GM18873 (cell line): ENCODE results near the gene STOML2.

ENCODE experiments used
- ATAC-seq: cut with Tn5 transposase; IDR thresholded peaks from one replicate; pipeline ENCODE4 v1.9.1; 2021; ENCODE audit warnings: mild to moderate bottlenecking, moderate library complexity, moderate number of reproducible peaks; ENCODE audit not compliant: unreplicated experiment, low FRiP score

Gene STOML2

DNA sequence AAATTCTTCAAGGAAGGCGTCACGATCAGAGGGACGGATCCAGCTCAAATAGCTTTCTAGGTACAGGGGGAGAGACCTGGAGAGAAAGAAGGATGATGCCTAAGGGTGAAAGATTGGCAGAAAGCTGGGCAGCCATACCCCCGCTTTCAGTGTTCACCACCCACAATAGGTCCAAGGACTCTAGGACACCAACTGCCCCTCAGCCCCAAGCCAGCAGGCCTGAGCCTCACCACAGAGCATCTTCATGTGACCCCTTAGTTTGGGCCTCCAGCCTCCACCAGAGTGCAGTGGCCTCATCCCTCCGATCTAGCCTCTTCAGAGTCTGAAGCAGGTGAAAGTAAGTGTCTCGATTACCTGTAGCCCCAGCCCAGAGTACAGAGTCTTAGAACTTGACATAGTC is 28.8 kb downstream of the STOML2 start:
- ATAC-seq, result no peak

DNA sequence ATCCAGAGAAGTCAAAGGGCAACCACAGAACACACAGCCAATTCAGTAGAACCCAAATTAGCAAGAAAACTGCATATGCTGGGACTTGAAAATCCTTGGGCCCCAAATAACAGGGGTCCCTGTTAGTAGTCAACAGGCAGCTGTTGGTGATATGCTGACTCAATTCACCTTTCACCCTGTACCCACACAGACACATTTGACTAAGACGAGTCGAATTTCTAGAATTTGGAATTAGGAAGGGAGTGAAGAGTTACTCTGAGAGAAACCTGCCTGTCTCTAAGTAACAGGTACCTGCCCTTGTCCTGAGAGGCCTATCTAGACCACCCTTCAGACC is 29.7 kb downstream of the STOML2 start:
- ATAC-seq, result no peak

DNA sequence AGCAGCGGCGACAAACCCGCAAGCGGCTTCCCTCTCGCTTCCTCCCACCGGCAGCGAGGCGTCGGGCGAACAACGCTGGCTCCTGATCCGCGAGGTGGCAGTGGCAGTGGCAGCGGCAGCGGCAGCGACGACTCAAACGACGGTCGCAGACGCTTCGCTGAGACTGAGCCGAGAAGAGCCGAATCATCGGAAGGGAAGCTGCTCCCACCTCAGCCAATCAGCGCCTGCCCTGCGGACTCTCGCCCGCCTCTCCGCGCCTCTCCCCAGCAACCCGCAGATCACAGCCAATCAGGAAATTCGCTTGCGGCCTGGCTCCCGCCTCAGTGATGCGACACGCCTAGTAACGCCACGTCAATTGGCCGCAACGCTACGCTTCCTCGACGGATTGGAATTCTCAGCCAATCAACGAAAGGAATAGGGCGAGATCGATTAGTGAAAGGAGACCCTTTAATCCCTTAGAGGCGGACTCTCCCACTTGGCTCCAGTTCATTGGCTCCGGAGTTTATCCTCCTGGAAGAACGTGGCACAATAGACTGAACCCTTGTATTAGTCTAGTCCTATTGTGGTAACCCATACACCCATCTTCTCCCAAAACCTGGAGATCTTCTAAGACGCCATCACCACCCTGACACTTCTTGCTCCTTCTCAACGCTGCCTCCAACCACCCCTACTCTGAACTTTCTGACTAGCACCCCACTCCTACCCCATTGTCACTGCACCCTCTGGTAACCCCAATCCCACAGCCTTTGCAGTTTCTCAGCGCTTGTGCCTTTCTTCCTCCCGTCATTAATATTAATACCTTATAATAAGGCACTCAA is 30.3 kb downstream of the STOML2 start, which contains the start of gene VCP:
Gene VCP (minus strand): TSS at position 165 of the 818 bp plus-strand sequence. CDS start 272 bp downstream, outside the sequence.
- peak; percentile 91 for ATAC-seq

DNA sequence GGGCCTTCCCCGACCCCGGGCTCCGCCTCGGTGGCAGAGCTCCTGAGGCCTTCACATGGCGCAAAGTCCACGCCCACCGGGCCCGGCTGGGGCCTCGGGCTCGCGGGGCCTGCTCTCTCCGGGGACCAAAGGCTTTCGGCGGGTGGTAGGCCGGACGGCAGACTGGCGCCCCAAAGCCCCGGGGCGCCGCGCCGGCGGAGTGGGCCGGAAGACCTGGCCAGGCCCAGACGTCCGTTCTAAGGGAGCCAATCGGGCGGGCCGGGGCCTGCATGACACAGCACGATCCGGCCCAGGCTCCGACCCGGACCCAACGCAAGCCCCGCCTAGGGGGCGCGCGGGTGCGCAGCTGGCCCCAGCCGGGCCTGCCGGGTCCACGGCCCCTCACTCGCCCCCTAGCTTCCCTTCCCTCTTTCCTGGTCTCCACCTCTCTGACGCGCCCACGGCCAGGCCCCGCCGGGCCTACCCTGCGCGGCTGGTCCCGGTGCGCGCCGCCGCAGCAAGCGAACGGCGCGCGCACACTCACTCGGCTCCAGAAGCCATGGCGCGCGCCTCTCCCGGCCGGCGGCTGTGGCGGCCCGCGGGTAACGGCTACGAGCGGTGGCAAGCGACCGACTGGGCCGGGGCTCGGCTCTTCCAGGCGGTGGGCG is 31.0 kb downstream of the STOML2 start:
- peak; percentile 31 for ATAC-seq

DNA sequence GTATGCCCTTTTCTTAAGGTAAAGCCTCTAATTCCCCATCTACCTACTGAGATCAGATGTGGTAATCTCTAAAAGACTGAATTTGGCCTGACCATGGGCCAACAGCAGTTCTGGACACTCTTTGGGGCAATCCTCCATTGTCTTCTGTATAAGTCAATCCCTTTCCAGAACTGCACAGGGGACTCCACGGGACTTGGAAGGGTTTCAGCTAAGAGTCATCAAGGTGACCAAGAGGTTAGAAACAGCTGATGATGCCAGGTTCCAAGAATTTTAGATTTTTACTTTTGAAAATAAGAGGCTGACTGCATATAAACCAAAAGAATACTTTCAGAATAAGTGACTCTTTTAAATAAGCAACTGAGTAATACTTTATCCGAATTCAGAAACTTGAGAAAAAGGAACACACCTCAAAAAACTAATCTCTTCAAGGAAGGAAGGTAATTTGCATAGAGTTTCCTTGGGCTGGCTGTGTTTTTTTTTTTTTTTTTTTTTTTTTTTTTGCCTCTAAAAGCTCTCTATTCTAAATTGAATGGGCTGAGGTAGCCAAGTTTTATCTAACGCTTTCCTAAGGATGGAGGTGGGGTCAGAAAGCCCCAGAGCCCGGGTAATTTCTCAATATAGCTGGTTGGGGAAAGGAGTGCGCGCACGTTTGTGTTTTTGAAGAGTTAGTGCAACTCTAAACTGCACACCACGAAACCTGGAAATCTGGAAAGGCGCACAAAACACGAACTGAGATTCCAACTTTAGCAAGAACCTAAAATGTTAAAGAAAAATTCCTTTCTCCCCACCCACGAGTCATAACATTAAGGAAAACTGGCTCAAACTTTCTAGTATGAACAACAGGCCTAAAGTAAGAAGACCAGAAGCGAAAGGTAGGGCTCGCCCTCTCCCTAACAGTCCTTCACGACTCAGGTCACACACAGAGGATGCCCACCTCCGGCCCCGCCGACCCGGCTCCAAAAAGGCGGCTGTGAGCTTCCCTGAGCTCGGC is 31.8 kb downstream of the STOML2 start:
- no peak for ATAC-seq

DNA sequence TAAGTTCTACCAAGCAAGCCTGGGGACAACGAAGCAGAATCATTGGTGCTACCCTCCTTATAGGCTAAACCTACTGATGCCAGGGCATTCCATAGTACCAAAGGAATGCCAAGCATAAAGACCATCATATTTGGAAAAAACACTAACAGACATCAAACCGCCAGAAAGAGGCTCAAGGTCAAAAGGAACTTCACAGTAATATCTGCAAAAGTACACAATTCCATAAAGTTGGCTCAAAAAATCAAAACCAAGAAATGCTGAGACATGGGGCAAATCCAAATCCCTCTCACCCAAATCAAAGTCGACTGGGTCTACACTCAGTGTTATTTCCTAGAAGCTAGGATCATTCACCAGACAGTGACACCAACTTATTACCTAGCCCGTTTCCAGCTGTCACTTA is 33.9 kb downstream of the STOML2 start:
- ATAC-seq, result no peak

DNA sequence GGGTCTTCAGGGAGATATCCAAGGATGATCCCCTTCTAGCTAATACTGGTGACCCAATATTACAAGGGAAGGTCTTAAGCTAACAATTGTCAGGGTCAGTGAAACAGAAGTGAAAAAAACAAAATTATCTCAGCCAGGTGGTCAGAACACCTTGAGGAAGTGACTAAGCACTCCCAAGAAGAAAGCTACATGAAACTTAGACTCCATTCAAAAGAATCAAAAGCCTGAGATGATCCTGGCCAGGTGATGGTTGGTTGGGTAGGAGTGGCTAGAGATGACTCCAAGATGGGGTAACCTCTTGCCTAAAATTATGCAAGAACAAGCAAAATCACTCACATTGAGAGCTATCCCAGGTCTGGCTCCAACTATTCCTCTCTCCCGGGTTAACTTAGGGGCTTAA is 35.9 kb downstream of the STOML2 start:
- ATAC-seq, result no peak

DNA sequence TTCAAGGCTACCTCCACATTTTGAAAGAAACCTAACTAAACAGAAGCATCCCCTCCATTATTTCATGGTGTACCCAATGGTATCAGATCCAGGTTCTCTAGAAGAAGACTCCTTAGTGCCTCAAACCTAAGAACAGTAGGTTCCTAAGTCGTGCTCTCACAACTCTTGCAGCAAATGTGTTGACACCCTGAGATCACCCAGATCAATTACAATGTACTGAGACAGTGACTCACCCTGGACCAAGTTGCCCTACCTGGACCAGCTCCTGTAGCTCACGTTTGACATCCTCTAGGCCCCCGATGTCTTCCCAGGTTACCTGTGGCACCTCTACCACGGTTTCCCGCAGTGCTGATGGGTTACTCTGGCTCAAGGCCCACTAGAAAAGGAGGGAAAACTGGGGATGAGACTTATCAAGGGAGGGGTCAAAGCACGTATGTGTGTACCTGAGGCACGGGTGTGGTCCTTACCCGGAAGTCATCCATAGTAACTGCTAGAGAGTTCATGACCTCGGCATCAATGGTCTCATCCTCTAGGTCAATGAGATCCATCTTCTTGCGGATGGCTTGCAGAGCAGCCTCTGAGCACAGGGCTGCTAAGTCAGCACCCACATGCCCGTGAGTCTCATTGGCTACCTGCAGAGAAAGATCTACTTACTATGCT is 42.3 kb downstream of the STOML2 start:
- ATAC-seq, result no peak

DNA sequence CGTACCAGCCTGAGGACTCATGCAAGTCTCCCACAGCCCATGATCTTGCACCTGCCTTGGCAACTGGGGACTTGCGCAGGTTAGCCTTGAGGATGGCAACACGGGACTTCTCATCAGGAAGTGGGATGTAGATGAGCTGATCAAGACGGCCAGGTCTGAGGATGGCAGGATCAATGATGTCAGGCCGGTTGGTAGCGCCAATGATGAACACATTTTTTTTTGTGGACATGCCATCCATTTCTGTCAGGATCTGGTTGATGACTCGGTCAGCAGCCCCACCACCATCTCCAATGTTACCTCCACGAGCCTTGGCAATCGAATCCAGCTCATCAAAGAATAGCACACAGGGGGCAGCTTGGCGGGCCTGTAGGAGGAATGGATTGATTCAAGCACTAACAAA is 43.5 kb downstream of the STOML2 start:
- no peak for ATAC-seq

DNA sequence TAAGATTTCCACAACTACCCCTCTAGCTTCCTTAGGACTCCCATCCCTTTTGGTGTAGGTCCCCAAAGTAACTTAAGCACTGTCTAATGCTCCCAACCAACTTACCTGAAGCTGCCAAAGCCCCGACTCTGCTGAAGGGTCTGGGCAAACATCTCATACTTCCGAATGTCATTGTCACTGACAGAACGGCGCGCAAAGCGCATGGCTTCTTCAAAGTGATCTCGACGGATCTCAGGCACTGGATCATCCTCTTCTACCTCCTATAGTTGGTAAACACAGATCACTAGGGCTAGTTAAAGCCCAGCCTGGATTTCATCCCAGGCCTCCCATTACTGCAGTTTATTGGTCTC is 45.7 kb downstream of the STOML2 start:
- ATAC-seq, result no peak

DNA sequence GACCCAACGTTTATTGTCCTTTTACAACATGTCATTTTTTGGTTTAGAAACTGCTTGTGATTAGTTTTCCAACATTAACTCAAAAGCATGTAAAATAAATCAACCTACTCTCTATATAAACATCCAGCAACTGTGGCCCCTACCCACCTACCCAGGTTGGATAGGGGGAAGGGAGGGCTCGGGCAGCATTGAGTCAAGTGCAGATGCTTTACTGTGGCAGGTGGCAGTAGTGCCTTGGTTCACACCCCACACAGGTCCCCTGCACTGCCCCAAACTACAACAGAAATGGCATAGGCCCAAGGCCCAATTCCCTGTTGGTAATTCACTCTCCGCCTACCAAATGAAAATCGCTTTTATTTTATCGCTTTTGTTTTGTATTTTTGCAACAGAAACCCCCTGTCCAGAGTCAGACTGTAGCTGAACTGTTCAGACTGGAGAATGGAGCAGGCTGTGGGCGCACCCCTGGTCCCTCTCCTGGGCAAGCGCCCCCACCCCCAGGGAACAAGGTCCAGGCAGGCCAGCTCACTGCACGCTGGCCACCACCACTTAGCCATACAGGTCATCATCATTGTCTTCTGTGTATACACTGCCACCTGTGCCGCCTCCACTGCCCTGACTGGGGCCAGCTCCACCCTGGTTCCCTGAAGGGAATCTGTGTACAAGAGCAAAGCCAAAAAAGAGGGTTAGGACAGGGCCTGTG is 46.2 kb downstream of the STOML2 start:
- ATAC-seq, result no peak

DNA sequence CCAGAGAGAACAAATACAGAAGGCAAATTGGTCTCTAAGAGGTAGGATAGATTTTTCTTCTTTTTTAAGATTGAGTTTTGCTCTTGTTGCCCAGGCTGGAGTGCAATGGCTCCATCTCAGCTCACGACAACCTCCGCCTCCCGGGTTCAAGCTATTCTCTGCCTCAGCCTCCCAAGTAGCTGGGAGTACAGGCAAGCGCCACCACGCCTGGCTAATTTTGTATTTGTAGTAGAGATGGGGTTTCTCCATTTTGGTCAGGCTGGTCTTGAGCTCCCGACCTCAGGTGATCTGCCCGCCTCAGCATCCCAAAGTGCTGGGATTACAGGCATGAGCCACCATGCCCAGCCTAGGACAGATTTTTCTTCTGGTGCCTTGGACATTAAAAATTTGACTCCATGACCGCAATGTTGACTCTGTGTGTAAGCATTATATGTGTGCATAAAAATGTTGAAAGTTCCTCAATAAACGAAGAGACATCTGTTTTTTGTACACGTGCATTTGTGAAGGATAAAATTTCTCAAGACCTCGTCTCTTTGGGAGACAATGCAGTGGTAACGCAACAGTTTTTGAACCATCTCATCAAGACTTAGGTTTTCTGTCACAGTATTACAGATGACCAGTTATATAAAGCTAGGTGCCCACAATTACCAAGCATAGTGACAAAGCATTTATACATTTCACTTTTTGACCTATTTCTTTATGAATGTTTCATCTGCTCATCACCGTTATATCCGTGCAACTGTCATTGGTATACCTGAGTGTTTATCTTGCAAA is 47.9 kb downstream of the STOML2 start:
- no peak for ATAC-seq

DNA sequence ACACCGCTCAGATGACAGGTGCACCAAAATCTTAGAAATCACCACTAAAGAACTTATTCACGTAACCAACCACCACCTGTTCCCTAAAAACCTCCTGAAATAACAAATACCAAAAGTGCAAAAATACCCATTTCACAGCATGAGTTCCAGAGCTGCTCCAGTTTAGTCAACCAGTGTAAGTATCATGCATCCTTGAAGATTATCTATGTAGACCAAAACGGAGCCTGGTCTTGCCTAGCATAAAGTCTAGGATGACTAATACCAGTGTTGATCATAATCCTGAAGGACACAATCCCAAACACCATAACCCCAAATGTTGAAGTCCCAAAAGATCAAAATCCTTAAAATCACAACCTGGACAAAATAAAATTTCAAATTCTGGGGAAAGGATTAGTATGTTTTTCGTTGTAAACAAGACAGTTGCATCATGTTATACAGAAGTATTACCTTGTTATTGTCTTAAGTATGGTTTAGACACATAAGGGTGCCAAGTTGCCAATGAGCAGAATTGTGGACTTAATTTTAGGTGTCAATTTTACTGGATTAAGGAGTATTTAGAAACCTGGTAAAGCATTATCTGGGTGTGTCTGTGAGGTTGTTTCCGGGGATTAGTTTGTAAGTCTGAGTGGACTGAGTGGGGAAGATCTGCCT is 48.6 kb downstream of the STOML2 start:
- no peak for ATAC-seq

DNA sequence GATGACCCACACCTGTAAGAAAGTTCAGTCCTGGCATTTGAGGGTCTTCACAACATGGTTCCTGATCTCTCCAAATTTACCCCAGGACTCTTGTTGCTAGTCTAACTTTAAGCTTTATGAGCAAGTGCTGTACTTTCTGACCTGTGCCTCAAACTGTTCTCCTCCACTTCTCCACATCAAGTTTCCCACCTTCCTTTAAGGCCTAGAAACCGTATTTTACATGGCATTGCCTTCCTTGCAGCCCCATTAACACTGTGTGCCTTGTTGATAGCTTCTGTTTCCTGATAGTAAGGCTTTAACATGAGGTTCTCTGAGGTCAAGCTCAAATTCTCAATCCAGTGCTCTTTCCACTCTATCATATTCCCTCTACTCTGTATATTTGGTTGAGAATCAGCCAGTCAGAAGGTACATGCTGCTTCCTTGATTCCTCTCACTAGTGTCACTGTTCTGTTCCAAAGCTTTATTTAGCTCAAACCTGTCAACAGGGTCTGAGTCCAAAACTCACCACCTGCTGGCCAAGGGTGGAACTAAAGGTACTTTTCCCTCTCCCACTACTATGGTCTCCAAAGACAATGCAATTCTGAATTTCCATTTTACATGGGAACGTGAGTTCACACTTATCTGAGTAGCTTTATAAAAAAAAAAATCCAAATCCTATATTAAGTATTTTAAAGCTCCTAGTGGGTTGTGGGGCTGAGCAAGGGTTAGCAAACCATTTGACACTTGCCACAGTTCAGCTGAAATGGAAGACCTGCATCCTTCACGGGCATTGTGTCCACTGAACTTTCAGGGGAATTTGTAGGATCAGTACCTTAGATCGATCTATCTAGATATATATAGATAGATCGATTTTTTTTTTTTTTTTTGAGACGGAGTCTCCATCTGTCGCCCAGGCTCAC is 51.6 kb downstream of the STOML2 start:
- no peak for ATAC-seq
